Right lobe of liver (tissue), 6 donors: ENCODE measurements around the gene BAIAP2. TPM values are rescaled to one million over a fixed set of nuclear protein-coding genes. Genes with fewer than 3 reads are reported as not detected.

Experiments
- ATAC-seq, 4 donors: fragments of 200-7000 bp; cut with Tn5 transposase; one replicate each; pipeline ENCODE4 v1.9.1; 2020; ENCODE audit warnings: mild to moderate bottlenecking in 4 of 4, moderate library complexity in 4 of 4
- DNase-seq, 3 donors: peaks; one replicate each; pipeline ENCODE4 v3.0.0-alpha.2; 2020
- H3K27ac ChIP-seq, 3 donors: fragments of 200-600 bp; one replicate each; pipeline ENCODE4 v1.8.0; 2022
- H3K27me3 ChIP-seq, 2 donors: fragments of 200-600 bp; one replicate each; pipeline ENCODE4 v1.8.0; 2022
- H3K36me3 ChIP-seq, 4 donors: fragments of 200-600 bp; sonication (generic) in 1 of 4; one replicate each; pipeline versions ENCODE4 v1.5.1 to v1.8.0; 2017 to 2022; ENCODE audit warnings: control low read depth in 1 of 4
- H3K4me1 ChIP-seq, 4 donors: fragments of 200-600 bp; sonication (generic) in 1 of 4; one replicate each; pipeline versions ENCODE4 v1.5.1 to v1.8.0; 2017 to 2022; ENCODE audit warnings: control low read depth in 1 of 4
- H3K4me3 ChIP-seq, 3 donors: fragments of 200-600 bp; one replicate each; pipeline ENCODE4 v1.8.0; 2022
- H3K9me3 ChIP-seq, 4 donors: fragments of 200-600 bp; sonication (generic) in 1 of 4; one replicate each; pipeline versions ENCODE4 v1.5.1 to v1.8.0; 2017 to 2022; ENCODE audit warnings: control low read depth in 1 of 4
- POLR2A ChIP-seq: fragments of 450-650 bp; IDR thresholded peaks from one replicate; pipeline ENCODE4 v1.6.1; 2017; ENCODE audit warnings: antibody characterized with exemption, mild to moderate bottlenecking
- WGBS: methylation state at CpG from one replicate; pipeline ENCODE4 v1.1.6; 2018; ENCODE audit warnings: low coverage, low lambda C conversion rate; ENCODE audit not compliant: insufficient coverage; ENCODE audit errors: missing lambda C conversion rate; 5-methylcytosine and 5-hydroxymethylcytosine counted together
- intact Hi-C, 2 donors: fragments of 100-400 bp; cut with DNase I; formaldehyde crosslinking; loops; one replicate each; pipeline versions ENCODE4 v1.11.2 to v1.14.1; 2022
- total RNA-seq, 6 experiments: library from RNA; depleted of rRNA in 2 of 6; stranded (reverse); fragments of >200 nt in 2 of 6; fragmentation: NEBNext Ultra II Directional in 3 of 6; extraction: Animal tissue kit (Norgen Biotek cat#: 25700) in 3 of 6; gene quantifications; one replicate each; pipeline versions ENCODE4 v1.1.0 to v1.2.4, GENCODE V29; 2016 to 2023
- TF ChIP-seq, protein P1 (sequence below), 4 donors: fragments of 200-600 bp in 3 of 4; fragments of 450-650 bp in 1 of 4; IDR thresholded peaks; one replicate each; pipeline versions ENCODE4 v1.5.1 to v1.8.0; 2016 to 2022; ENCODE audit warnings: antibody characterized with exemption in 4 of 4, mild to moderate bottlenecking in 2 of 4
- donor health status: DM: no; HTN: yes; CAD: no.
- donor health status: DM: no; HTN: no; CAD: no.
- donor health status: DM: no; HTN: no; CAD: no.
- donor health status: DM: no; HTN: yes; CAD: no.
- donor health status: DM: no; HTN: yes; CAD: no.

Gene BAIAP2
- total RNA-seq, 6 experiments from 2014 or later, result 46.6 to 139 (median 63.3) TPM

DNA sequence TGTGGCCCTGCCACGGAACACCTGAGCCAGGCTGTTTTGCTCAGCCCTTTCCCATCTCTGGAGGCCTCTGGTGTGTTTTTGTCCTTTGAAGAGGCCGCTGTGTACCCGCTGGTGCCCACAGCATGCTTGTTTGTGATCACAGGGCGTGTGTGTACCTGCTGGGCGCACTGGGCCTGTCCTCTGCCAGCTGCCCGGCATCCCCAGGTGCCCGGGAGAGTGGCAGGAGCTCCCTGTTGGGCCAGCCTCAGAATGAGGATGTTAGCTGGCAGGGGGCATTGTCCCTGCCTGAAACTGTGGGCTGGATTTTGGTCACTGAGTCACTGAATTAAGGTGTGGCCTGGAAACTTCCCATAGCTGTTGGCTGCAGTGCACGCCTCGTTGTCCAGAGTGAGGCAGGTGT lies 31.1 kb downstream of the BAIAP2 start:
- Histone ChIP-seq H3K9me3 (no peaks in the 10 kb centered on the region), H3K4me3 (peak overlapping the region in 1 of 3 donors; percentile 9), H3K27me3 (no peaks in the 10 kb centered on the region), H3K27ac (peak overlapping the region in 2 of 3 donors; percentile 89 to 90), H3K36me3 (peaks cover 0 to 6% (median 0%) of the 10 kb centered on the region in 4 donors), H3K4me1 (peaks cover 0 to 78% (median 40%) of the 10 kb centered on the region in 4 donors)
- intact Hi-C loops, result no loop called here
- DNase-seq (peak; percentile 74 to 88 (median 87)), ATAC-seq (peak; percentile 60 to 73 (median 64))
- 27% methylated on average over 2 of the region's 9 CpGs for WGBS
- TF ChIP-seq, protein P1, sequence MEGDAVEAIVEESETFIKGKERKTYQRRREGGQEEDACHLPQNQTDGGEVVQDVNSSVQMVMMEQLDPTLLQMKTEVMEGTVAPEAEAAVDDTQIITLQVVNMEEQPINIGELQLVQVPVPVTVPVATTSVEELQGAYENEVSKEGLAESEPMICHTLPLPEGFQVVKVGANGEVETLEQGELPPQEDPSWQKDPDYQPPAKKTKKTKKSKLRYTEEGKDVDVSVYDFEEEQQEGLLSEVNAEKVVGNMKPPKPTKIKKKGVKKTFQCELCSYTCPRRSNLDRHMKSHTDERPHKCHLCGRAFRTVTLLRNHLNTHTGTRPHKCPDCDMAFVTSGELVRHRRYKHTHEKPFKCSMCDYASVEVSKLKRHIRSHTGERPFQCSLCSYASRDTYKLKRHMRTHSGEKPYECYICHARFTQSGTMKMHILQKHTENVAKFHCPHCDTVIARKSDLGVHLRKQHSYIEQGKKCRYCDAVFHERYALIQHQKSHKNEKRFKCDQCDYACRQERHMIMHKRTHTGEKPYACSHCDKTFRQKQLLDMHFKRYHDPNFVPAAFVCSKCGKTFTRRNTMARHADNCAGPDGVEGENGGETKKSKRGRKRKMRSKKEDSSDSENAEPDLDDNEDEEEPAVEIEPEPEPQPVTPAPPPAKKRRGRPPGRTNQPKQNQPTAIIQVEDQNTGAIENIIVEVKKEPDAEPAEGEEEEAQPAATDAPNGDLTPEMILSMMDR (IDR thresholded peaks at IDR 0.05), result no peak
- peak; percentile 34 for TF ChIP-seq POLR2A

DNA sequence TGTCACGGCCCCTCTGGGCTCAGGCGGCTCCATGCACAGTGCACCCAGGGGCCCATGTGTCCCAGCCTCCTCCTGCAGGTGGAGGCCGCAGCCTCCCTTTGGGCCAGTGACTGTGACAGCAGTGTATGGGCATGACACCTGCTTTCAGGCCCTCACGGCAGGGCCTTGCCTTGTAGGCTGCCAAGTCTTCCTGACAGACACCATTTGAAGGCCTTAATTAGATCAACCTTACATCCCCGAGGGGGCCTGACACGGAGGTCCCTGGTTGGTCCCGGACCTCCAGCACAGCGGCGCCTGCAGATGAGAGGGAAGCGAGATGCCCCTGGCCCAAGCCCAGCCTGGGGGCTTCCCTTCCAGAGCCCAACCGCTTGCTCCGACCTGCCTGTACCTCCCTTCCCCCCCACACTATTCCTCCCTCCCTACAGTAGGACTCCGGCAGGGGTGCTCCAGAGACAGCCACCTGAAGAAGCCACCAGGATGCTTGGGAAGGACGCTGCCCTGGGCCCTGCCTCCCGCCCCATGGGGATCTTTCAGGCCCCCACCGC lies 31.9 kb downstream of the BAIAP2 start:
- Histone ChIP-seq H3K27me3 (no peaks in the 10 kb centered on the region), H3K36me3 (no peaks in the 10 kb centered on the region), H3K4me3 (no peak overlapping the region), H3K9me3 (no peaks in the 10 kb centered on the region), H3K27ac (peak overlapping the region in 2 of 3 donors; percentile 89 to 90), H3K4me1 (peaks cover 0 to 82% (median 41%) of the 10 kb centered on the region in 4 donors)
- TF ChIP-seq POLR2A, result no peak
- TF ChIP-seq, protein P1 (IDR thresholded peaks at IDR 0.05), result no peak
- no peak for DNase-seq
- intact Hi-C loops, result no loop called here
- whole genome bisulfite sequencing, result 40% methylated on average over 1 of the region's 16 CpGs
- ATAC-seq, result no peak

DNA sequence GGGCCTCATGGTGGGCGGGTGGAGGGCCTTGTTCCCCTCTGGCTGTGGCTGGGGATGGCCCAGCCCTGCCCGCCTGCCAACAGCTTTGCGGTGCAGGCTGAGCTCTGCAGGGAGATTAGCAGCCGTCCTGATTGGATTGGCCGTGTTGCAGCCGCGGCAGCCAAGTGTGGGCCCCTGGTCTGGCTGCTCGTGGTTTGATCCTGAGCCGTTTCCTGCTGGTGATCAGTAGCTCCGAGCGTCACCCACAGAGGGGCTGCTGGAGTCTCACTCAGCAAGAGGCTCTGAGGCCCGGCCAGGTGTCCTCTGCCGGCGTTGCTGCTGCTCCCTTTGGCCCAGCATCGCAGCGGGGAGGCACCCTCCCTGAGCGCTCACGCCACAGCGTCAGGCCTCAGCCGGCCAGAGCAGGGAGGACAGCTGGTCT lies 32.5 kb downstream of the BAIAP2 start:
- Histone ChIP-seq H3K4me3 (no peak overlapping the region), H3K9me3 (no peaks in the 10 kb centered on the region), H3K36me3 (no peaks in the 10 kb centered on the region), H3K4me1 (peaks cover 0 to 82% (median 41%) of the 10 kb centered on the region in 4 donors), H3K27me3 (no peaks in the 10 kb centered on the region), H3K27ac (peak overlapping the region in 1 of 3 donors; percentile 90)
- ATAC-seq, result no peak
- 50% methylated on average over 1 of the region's 20 CpGs for WGBS
- intact Hi-C loops, result no loop called here
- TF ChIP-seq POLR2A, result no peak
- TF ChIP-seq, protein P1 (IDR thresholded peaks at IDR 0.05), result no peak
- DNase-seq, result no peak

DNA sequence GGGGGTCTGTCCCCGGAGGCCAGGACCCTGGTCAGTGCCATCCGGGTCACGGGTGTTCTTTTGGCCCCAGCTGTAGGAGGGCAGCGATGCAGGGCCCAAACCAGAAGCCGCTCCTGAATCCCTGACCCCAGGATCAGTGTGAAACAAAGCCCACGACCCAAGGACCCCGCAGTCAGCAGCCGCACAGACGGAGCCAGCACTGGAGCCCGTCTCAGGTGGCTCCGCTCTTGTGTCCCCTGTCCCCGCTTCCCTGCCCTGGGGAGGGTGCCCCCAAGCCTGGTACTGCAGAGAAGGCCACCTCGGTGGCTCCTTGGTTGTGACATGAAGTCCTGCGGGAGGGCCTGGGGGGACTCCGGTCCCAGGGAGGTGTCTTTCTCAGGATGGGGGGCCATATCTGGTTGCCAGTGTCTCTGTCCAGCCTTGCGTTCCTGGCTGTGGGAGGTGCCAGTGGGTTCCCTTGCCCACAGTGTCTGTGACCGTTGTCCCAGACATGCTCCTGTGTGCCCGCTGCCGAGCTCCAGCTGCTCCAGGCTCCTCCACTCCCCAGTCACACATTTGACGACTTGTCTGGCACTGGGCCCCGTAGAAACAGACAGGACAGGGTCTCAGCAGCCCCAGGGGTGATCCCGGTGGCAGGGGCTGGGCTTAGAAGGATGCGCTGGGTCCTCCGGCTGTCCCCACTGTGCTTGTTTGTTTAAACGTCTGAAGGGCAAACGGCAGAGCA lies 33.6 kb downstream of the BAIAP2 start:
- peaks cover 0 to 79% (median 38%) of the 10 kb centered on the region in 4 donors for H3K4me1 ChIP-seq

More for the DNA sequence above, 33.6 kb downstream of the BAIAP2 start:
- Histone ChIP-seq H3K4me3 (no peak overlapping the region), H3K9me3 (no peaks in the 10 kb centered on the region), H3K27me3 (no peaks in the 10 kb centered on the region), H3K36me3 (peaks cover 0 to under 1% (median 0%) of the 10 kb centered on the region in 4 donors), H3K27ac (peak overlapping the region in 2 of 3 donors; percentile 90)
- WGBS, result 72% methylated on average over 7 of the region's 26 CpGs
- intact Hi-C loops, result no loop called here
- TF ChIP-seq, protein P1 (IDR thresholded peaks at IDR 0.05), result no peak
- DNase-seq, result peak in 2 of 3 donors; percentile 28 to 75
- peak in 3 of 4 donors; percentile 4 to 18 (median 5) for ATAC-seq
